Heart left ventricle (tissue), 13 donors: ENCODE measurements around the gene CCDC195.

ENCODE experiments used
- POLR2A ChIP-seq, 2 donors: fragments of 450-650 bp; IDR thresholded peaks; one replicate each; pipeline ENCODE4 v1.6.1; 2017; ENCODE audit warnings: antibody characterized with exemption in 2 of 2, mild to moderate bottlenecking in 2 of 2, moderate library complexity in 2 of 2
- TF ChIP-seq, protein P1 (sequence below), 12 donors: fragments of 200-600 bp; sonication (generic) in 4 of 12; IDR thresholded peaks; one replicate each; pipeline versions ENCODE4 v1.5.0 to v1.8.0; 2018 to 2022; ENCODE audit warnings: antibody characterized with exemption in 12 of 12, mild to moderate bottlenecking in 5 of 12
- donor health status: ischemic (EF 13 %, LVEDD 7.1; RV severe dilation, severe dysfunction).
- donor health status: DM: no; HTN: yes; CAD: no.
- donor health status: DM: no; HTN: no; CAD: no.
- donor health status: ischemic (EF 25% LVEDD 6.9; RV normal size, moderate dysfunction).
- donor health status: ischemic (EF 25% LVEDD 5.7; RV mildly dilated, moderate dysfunction).
- donor health status: ischemic (EF 35%, LVEDD 5.7; RV mildly dilated, moderate dysfunction).
- donor health status: nonischemic (EF 11% LVEDD 7.7; RV severe dilation, severe dysfunction).
- donor health status: DM: yes; HTN: yes; CAD: no.
- donor health status: PGD.
- donor health status: ischemic (EF 29% LVEDD 5.4; RV normal size, mild dysfunction).
- donor health status: nonischemic (EF 23%, LVEDD 6.1; RV moderate dilation, normal function).

DNA sequence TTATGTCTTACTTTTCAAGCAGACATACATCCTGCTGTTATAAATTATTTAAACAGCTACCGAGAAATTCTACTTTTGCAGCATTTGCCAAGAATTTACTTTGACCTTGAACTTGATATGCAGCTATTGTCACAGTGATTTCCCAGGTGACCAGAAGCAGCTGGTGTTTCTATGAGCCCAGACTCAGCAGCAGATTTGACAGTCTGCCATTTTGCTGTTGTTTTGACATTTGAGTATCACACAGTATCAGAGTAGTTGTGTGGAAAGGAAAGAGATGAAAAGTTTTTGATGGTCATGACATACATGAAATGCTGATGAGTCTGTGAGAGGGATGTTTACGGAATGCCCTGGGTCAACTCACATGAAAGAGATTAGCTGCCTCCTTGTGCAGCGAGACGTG, 6.6 kb upstream of the CCDC195 start:
- TF ChIP-seq, protein P1, sequence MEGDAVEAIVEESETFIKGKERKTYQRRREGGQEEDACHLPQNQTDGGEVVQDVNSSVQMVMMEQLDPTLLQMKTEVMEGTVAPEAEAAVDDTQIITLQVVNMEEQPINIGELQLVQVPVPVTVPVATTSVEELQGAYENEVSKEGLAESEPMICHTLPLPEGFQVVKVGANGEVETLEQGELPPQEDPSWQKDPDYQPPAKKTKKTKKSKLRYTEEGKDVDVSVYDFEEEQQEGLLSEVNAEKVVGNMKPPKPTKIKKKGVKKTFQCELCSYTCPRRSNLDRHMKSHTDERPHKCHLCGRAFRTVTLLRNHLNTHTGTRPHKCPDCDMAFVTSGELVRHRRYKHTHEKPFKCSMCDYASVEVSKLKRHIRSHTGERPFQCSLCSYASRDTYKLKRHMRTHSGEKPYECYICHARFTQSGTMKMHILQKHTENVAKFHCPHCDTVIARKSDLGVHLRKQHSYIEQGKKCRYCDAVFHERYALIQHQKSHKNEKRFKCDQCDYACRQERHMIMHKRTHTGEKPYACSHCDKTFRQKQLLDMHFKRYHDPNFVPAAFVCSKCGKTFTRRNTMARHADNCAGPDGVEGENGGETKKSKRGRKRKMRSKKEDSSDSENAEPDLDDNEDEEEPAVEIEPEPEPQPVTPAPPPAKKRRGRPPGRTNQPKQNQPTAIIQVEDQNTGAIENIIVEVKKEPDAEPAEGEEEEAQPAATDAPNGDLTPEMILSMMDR (IDR thresholded peaks at IDR 0.05) = no peak
- TF ChIP-seq POLR2A (IDR thresholded peaks at IDR 0.05) = no peak
